ENCODE results near the gene RTF1.

- TF ChIP-seq CTCF (IDR thresholded peaks at IDR 0.05) (no peak), POLR2A (IDR thresholded peaks at IDR 0.05) (no peak)
Measured at GRCh38 chr15:41530363-41530956, 113.6 kb downstream of the RTF1 start.

Data from lower leg skin (tissue), 3 donors.